ENCODE measurements around the gene TSGA10. TPM values are rescaled to one million over a fixed set of nuclear protein-coding genes. Genes with fewer than 3 reads are reported as not detected.
"Not testable (repeated sequence)": the region's sequence is repeated elsewhere in the genome, so short reads cannot be mapped to it uniquely, and the experiment has no call there.

TSGA10 gene
- total and polyA plus RNA-seq, 10 donors, result 2.5 to 14.0 (median 7.7) TPM

DNA sequence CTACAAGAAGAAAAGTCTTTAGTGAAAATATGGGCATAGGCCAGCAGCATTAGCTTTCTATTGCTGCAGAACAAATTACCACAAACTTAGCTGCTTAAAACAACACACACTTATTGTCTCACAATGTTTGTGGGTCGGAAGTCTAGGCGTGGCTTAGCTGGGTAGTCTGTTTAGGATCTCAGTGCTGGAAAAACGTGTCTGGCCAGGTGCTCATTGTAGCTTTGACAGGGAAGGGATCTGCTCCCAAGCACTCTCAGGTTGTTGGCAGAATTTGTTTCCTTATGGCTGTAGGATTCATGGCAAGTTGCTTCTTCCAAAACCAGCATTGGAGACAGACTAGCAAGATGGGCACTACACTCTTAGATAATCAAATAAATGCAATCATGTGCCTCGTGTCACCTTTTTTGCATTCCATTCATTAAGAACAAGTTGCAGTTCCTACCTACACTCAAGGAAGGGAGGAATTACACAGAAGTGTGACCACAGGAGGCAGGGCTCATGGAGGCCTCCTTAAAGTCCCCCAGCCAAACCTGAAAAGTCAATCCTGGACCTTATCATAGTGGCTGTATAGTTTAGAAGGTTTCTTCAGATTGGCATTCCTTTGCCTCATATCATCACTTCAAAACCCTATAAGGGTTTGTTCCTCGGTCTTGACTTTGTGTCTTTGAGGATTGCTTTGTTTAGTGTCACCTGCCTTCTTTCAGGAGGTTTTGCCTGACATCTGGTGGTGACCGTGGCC, 43.5 kb upstream of the TSGA10 start:
- no peak overlapping the region for H3K27ac ChIP-seq
- H3K27me3 ChIP-seq (replicated peaks in 1 of 7), result no peaks in the 10 kb centered on the region
- 91 to 94% (median 92%) methylated on average over 6 of the region's 6 CpGs for WGBS, 5 donors
- peaks cover 0 to 68% (median 34%) of the 10 kb centered on the region in 6 donors for H3K36me3 ChIP-seq
- H3K9me3 ChIP-seq, result no peaks in the 10 kb centered on the region
- no peak overlapping the region for H3K4me3 ChIP-seq
- TF ChIP-seq, protein P1, sequence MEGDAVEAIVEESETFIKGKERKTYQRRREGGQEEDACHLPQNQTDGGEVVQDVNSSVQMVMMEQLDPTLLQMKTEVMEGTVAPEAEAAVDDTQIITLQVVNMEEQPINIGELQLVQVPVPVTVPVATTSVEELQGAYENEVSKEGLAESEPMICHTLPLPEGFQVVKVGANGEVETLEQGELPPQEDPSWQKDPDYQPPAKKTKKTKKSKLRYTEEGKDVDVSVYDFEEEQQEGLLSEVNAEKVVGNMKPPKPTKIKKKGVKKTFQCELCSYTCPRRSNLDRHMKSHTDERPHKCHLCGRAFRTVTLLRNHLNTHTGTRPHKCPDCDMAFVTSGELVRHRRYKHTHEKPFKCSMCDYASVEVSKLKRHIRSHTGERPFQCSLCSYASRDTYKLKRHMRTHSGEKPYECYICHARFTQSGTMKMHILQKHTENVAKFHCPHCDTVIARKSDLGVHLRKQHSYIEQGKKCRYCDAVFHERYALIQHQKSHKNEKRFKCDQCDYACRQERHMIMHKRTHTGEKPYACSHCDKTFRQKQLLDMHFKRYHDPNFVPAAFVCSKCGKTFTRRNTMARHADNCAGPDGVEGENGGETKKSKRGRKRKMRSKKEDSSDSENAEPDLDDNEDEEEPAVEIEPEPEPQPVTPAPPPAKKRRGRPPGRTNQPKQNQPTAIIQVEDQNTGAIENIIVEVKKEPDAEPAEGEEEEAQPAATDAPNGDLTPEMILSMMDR (IDR thresholded peaks at IDR 0.05 in 8 of 11, conservative IDR thresholded peaks at IDR 0.05 in 3 of 11), result no peak
- TF ChIP-seq POLR2AphosphoS5 (IDR thresholded peaks at IDR 0.05), result no peak
- TF ChIP-seq POLR2A (IDR thresholded peaks at IDR 0.05), result no peak
- DNase-seq, result no peak
- intact Hi-C loops (cut with DNase I; ENCODE audit: low total_unique reads), result no loop called here
- no peaks in the 10 kb centered on the region for H3K4me1 ChIP-seq

DNA sequence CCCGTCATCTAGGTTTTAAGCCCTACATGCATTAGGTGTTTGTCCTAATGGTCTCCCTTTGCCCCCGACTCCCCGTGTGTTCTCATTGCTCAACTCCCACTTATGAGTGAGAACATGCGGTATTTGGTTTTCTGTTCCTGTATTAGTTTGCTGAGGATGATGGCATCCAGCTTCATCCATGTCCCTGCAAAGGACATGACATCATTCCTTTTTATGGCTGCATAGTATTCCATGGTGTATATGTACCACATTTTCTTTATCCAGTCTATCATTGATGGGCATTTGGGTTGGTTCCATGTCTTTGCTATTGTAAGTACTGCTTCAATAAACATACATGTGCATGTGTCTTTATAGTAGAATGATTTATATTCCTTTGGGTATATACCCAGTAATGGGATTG, 37.6 kb upstream of the TSGA10 start:
- H3K4me3 ChIP-seq; H3K4me1 ChIP-seq; H3K27me3 ChIP-seq (replicated peaks in 1 of 7); intact Hi-C loops (cut with DNase I; ENCODE audit: low total_unique reads); DNase-seq; H3K27ac ChIP-seq; H3K9me3 ChIP-seq: not testable (repeated sequence)
- H3K36me3 ChIP-seq, result peaks cover 0 to 100% (median 55%) of the 10 kb centered on the region in 6 donors
- 98 to 100% (median 100%) methylated on average over 4 of the region's 4 CpGs for WGBS, 5 donors

- Histone ChIP-seq H3K9me3 (peaks cover 0 to 4% (median 0%) of the 10 kb centered on the region in 8 donors), H3K4me3 (no peak overlapping the region), H3K27me3 (replicated peaks in 1 of 7) (no peaks in the 10 kb centered on the region), H3K4me1 (peaks cover 0 to 3% (median 0%) of the 10 kb centered on the region in 6 donors), H3K27ac (no peak overlapping the region), H3K36me3 (peaks cover 0 to 97% (median 39%) of the 10 kb centered on the region in 6 donors)
- DNase-seq, result no peak
- 79 to 93% (median 91%) methylated on average over 1 of the region's 1 CpG for WGBS, 5 donors
- TF ChIP-seq, protein P1 (IDR thresholded peaks at IDR 0.05 in 8 of 11, conservative IDR thresholded peaks at IDR 0.05 in 3 of 11), result no peak
- no peak for TF ChIP-seq POLR2AphosphoS5 (IDR thresholded peaks at IDR 0.05)
- no peak for TF ChIP-seq POLR2A (IDR thresholded peaks at IDR 0.05)
- intact Hi-C loops (cut with DNase I; ENCODE audit: low total_unique reads), result no loop called here
Observed at GRCh38 chr2:99190548-99190947, 35.8 kb upstream of the TSGA10 start.

DNA sequence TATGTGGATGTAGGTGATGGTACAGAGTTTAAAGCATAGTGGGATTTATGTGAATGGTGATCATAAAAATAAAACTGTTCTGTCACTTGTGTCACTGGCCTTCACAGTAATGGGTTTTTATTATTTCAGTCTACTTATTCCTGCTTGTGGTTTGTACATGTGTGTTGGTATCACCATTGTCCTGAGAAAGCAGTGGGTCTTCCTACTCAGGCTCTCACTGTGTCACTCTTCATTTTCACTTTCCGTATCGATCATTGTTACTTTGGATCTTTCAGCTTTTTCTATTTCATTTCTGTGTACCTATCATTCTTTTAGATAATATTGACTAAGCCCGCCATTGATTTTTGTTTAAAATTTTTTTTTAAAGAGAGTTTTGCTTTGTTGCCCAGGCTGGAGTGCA, 33.6 kb upstream of the TSGA10 start:
- intact Hi-C loops (cut with DNase I; ENCODE audit: low total_unique reads), result loop anchor here (10.0 kb wide), 1 partner anchor 146 kb away; the partner anchor contains the start of genes EIF5B and TXNDC9
- WGBS, 5 donors, result 93 to 99% (median 94%) methylated on average over 3 of the region's 3 CpGs
- TF ChIP-seq POLR2A (IDR thresholded peaks at IDR 0.05) (no peak), POLR2AphosphoS5 (IDR thresholded peaks at IDR 0.05) (no peak)
- Histone ChIP-seq H3K36me3 (peaks cover 0 to 75% (median 27%) of the 10 kb centered on the region in 6 donors), H3K4me1 (peaks cover 0 to 24% (median 13%) of the 10 kb centered on the region in 6 donors), H3K27ac (no peak overlapping the region), H3K27me3 (replicated peaks in 1 of 7) (no peaks in the 10 kb centered on the region), H3K4me3 (no peak overlapping the region), H3K9me3 (peaks cover 0 to 4% (median 0%) of the 10 kb centered on the region in 8 donors)
- no peak for DNase-seq

DNA sequence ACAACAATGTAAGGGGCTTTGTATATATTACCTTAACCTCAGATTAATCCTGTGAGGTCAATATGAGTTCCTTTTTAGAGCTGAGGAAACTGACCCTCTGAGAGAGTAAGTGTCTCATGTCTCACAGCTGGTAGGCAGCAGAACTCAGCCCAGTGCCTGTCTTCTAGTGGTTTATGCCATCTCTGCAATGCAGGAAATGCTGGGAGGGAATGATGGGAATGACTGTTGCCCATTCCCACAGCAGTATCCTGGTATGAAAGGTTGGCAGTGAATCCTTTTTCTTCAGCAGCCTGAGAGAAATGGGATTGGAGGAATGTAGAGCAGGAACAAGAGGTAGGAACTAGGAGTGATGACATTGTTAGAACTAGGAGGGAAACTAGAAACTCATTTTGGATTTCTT, 32.3 kb upstream of the TSGA10 start:
- intact Hi-C loops (cut with DNase I; ENCODE audit: low total_unique reads), result loop anchor here (10.0 kb wide), 1 partner anchor 148 kb away; the partner anchor contains the start of genes EIF5B and TXNDC9
- peaks cover 0 to 61% (median 19%) of the 10 kb centered on the region in 6 donors for H3K36me3 ChIP-seq
- no peak overlapping the region for H3K4me3 ChIP-seq
- no peak overlapping the region for H3K27ac ChIP-seq
- H3K9me3 ChIP-seq, result no peaks in the 10 kb centered on the region
- no peak for TF ChIP-seq POLR2A (IDR thresholded peaks at IDR 0.05)
- no peak for TF ChIP-seq POLR2AphosphoS5 (IDR thresholded peaks at IDR 0.05)
- TF ChIP-seq, protein P1 (IDR thresholded peaks at IDR 0.05 in 8 of 11, conservative IDR thresholded peaks at IDR 0.05 in 3 of 11), result no peak
- peaks cover 5 to 38% (median 25%) of the 10 kb centered on the region in 6 donors for H3K4me1 ChIP-seq
- H3K27me3 ChIP-seq (replicated peaks in 1 of 7), result no peaks in the 10 kb centered on the region
- DNase-seq, result no peak
